Fibroblast of lung (primary cell): ENCODE results near the gene CDK13.

ENCODE experiments used
- EZH2 ChIP-seq: IDR thresholded peaks from 2 replicates; pipeline ENCODE4 v1.5.1; 2012; ENCODE audit warnings: low read length, control low read depth, mild to moderate bottlenecking; ENCODE audit errors: missing control alignments
- TF ChIP-seq, protein P1 (sequence below), 2 donors: IDR thresholded peaks in 1 of 2; conservative IDR thresholded peaks in 1 of 2; 1 replicate in 1 of 2; 2 replicates in 1 of 2; pipeline ENCODE4 v1.5.1; 2011 to 2012; ENCODE audit warnings: low read length in 2 of 2, control low read depth in 1 of 2, inconsistent platforms in 1 of 2, low read depth in 1 of 2, mild to moderate bottlenecking in 1 of 2

- TF ChIP-seq, protein P1, sequence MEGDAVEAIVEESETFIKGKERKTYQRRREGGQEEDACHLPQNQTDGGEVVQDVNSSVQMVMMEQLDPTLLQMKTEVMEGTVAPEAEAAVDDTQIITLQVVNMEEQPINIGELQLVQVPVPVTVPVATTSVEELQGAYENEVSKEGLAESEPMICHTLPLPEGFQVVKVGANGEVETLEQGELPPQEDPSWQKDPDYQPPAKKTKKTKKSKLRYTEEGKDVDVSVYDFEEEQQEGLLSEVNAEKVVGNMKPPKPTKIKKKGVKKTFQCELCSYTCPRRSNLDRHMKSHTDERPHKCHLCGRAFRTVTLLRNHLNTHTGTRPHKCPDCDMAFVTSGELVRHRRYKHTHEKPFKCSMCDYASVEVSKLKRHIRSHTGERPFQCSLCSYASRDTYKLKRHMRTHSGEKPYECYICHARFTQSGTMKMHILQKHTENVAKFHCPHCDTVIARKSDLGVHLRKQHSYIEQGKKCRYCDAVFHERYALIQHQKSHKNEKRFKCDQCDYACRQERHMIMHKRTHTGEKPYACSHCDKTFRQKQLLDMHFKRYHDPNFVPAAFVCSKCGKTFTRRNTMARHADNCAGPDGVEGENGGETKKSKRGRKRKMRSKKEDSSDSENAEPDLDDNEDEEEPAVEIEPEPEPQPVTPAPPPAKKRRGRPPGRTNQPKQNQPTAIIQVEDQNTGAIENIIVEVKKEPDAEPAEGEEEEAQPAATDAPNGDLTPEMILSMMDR (conservative IDR thresholded peaks at IDR 0.05 in 1 of 2, IDR thresholded peaks at IDR 0.05 in 1 of 2; ENCODE audit: low read depth in 1 of 2, low read length in 2 of 2): no peak
- TF ChIP-seq EZH2: no peak
Measured at GRCh38 chr7:40033826-40034225, 83.8 kb downstream of the CDK13 start.
